Neural crest cell (in vitro differentiated cells): Measurements from ENCODE around the gene IL15. TPM values are rescaled to one million over a fixed set of nuclear protein-coding genes. Genes with fewer than 3 reads are reported as not detected.

Experiments used
- DNase-seq: peaks from one replicate; pipeline ENCODE4 v3.0.0; 2021; ENCODE audit warnings: low read depth, mixed read lengths, low spot score
- H3K27ac Mint-ChIP-seq: one replicate; pipeline ENCODE4 v1.8.0; 2021; ENCODE audit warnings: mild to moderate bottlenecking, mixed read lengths; ENCODE audit not compliant: unreplicated experiment
- H3K27me3 Mint-ChIP-seq: 2 replicates; pipeline ENCODE4 v1.8.0; 2021; ENCODE audit warnings: low read depth, mild to moderate bottlenecking, mixed read lengths
- H3K36me3 Mint-ChIP-seq: 2 replicates; pipeline ENCODE4 v1.8.0; 2021; ENCODE audit warnings: low read depth, mild to moderate bottlenecking, mixed read lengths
- H3K4me1 Mint-ChIP-seq: 2 replicates; pipeline ENCODE4 v1.8.0; 2021; ENCODE audit warnings: mixed read lengths
- H3K4me3 Mint-ChIP-seq: one replicate; pipeline ENCODE4 v1.8.0; 2021; ENCODE audit warnings: mild to moderate bottlenecking, mixed read lengths
- H3K9me3 Mint-ChIP-seq: 2 replicates; pipeline ENCODE4 v1.8.0; 2021; ENCODE audit warnings: mixed read lengths
- total RNA-seq: library from RNA; stranded (reverse); gene quantifications from 2 replicates; pipeline ENCODE4 v1.2.1, GENCODE V29; 2021
- TF ChIP-seq, protein P1 (sequence below): fragments of 200-600 bp; sonication (generic); conservative IDR thresholded peaks from 2 replicates; pipeline ENCODE4 v1.5.0; 2021; ENCODE audit warnings: antibody characterized with exemption, mild to moderate bottlenecking

Gene IL15
- total RNA-seq, 1 donor from 2014 or later = not detected

- no peaks in the 10 kb centered on the region for H3K36me3 Mint-ChIP-seq
- H3K27me3 Mint-ChIP-seq = no peaks in the 10 kb centered on the region
- H3K4me1 Mint-ChIP-seq = no peaks in the 10 kb centered on the region
- peaks cover 8% of the 10 kb centered on the region for H3K9me3 Mint-ChIP-seq
- no peak overlapping the region for H3K27ac Mint-ChIP-seq
- DNase-seq = no peak
- TF ChIP-seq, protein P1, sequence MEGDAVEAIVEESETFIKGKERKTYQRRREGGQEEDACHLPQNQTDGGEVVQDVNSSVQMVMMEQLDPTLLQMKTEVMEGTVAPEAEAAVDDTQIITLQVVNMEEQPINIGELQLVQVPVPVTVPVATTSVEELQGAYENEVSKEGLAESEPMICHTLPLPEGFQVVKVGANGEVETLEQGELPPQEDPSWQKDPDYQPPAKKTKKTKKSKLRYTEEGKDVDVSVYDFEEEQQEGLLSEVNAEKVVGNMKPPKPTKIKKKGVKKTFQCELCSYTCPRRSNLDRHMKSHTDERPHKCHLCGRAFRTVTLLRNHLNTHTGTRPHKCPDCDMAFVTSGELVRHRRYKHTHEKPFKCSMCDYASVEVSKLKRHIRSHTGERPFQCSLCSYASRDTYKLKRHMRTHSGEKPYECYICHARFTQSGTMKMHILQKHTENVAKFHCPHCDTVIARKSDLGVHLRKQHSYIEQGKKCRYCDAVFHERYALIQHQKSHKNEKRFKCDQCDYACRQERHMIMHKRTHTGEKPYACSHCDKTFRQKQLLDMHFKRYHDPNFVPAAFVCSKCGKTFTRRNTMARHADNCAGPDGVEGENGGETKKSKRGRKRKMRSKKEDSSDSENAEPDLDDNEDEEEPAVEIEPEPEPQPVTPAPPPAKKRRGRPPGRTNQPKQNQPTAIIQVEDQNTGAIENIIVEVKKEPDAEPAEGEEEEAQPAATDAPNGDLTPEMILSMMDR = peak; percentile 17
- H3K4me3 Mint-ChIP-seq = no peak overlapping the region
Measured at GRCh38 chr4:141702472-141703182, 66.2 kb downstream of the IL15 start.

GRCh38 chr4:141703497-141703896 is 67.1 kb downstream of the IL15 start:
- H3K9me3 Mint-ChIP-seq = peaks cover 9% of the 10 kb centered on the region
- TF ChIP-seq, protein P1 = no peak
- no peak overlapping the region for H3K27ac Mint-ChIP-seq
- DNase-seq = no peak
- H3K4me3 Mint-ChIP-seq = no peak overlapping the region
- no peaks in the 10 kb centered on the region for H3K36me3 Mint-ChIP-seq
- no peaks in the 10 kb centered on the region for H3K27me3 Mint-ChIP-seq
- no peaks in the 10 kb centered on the region for H3K4me1 Mint-ChIP-seq

GRCh38 chr4:141705048-141705746 is 68.8 kb downstream of the IL15 start:
- TF ChIP-seq, protein P1 = no peak
- H3K27me3 Mint-ChIP-seq = no peaks in the 10 kb centered on the region
- DNase-seq = no peak
- no peaks in the 10 kb centered on the region for H3K36me3 Mint-ChIP-seq
- peaks cover 11% of the 10 kb centered on the region for H3K9me3 Mint-ChIP-seq
- no peak overlapping the region for H3K27ac Mint-ChIP-seq
- H3K4me1 Mint-ChIP-seq = no peaks in the 10 kb centered on the region
- no peak overlapping the region for H3K4me3 Mint-ChIP-seq

DNA sequence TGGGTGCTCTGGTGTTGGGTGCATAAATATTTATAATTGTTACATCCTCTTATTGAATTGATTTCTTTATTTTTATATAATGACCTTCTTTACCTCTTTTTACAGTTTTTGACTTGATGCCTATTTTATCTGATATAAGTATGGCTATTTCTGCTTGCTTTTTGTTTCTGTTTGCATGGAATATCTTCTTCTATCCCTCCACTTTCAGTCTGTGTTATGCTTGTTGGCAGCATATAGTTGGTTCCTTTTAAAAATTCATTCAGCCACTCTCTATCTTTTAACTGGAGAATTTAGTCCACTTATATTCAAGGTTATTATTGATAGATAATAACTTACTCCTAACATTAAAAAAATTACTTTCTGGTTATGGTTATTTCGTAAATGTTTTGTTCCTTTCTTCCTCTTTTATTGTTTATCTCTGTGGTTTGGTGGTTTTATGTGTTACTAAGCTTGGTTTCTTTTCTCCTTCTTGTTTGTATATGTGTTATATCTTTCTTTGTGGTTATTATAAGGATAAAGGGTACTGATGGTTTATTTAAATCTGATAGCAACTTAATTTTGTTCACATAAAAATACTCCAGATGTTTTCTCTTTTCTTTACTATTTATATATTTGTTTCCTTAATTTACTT is 69.5 kb downstream of the IL15 start:
- DNase-seq = no peak
- Mint-ChIP-seq H3K4me3 (no peak overlapping the region), H3K36me3 (no peaks in the 10 kb centered on the region), H3K9me3 (peaks cover 11% of the 10 kb centered on the region), H3K4me1 (no peaks in the 10 kb centered on the region), H3K27me3 (no peaks in the 10 kb centered on the region), H3K27ac (no peak overlapping the region)
- TF ChIP-seq, protein P1 = no peak

GRCh38 chr4:141706445-141706844 is 70.1 kb downstream of the IL15 start:
- DNase-seq = no peak
- Mint-ChIP-seq H3K9me3 (peaks cover 11% of the 10 kb centered on the region), H3K4me1 (no peaks in the 10 kb centered on the region), H3K27me3 (no peaks in the 10 kb centered on the region), H3K27ac (no peak overlapping the region), H3K4me3 (no peak overlapping the region), H3K36me3 (no peaks in the 10 kb centered on the region)
- TF ChIP-seq, protein P1 = no peak
